ENCODE measurements around the gene ITGA8.
"Not testable (repeated sequence)": the region's sequence is repeated elsewhere in the genome, so short reads cannot be mapped to it uniquely, and the experiment has no call there.

ITGA8 gene

DNA sequence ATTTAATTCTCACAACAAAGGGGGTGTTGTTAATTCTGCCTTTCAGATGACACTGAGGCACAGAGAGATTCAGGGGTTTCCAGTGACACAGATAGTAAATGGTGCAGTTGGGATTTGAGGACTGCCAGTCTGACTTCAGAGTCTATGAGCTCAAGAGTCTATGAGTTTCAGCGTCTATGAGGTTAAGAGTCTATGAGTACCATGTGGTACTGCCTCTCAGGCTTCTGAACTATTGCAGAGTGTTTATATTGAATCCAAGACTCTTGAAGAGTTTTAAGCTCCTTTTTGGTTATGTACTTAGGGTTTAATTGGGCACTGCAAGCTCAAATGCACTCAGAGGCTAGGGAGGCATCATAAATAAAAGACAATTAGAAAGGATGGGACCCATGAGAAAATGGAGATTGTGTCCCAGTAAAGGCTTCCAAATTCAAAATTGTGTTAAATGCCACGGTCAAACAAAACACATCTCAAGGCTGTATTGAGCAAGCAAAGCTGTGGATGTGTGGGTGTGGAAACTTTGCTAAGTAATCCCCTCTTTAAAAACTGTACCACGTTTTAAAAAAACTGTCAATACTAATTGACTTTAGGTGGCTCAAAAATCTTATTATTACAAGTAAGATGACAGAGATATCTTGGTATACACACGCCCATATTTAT, 224.7 kb downstream of the ITGA8 start:
- no peak for DNase-seq (ENCODE audit: low spot score)

DNA sequence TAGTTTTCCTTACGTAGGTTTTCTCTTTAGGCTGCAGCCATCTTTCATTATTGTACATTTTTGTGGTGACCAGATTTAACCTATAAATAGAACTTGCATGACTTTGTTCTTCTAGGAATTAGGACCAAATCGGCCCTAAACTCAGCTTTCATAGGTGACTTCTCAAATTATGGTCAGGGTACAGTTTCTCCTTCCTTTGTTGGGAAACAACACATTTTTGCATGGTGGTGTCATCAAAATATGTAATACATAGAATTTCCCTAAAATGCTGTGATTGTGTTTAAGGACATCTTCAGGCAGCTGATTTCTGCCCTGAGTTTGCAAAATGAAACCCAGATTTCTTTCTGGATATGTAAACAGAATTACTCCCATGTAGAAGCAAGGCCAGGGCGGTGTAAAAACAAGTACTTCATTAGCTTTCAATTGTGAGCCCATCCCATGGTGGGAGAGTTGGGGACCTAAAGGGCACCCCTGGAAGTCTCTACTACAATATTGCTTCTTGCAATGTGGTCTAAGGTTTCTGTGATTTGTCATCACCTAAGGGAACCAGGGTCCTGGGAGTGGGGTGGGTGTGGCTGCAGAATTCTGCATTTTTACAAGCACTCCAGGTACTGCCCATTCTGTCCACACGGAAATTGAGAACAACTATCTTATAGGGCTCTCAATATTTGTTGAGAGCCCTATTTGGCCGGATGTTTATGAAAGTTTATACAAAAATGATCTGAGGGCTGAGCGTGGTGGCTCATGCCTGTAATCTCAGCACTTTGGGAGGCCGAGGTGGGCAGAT, 227.7 kb downstream of the ITGA8 start:
- no peak for DNase-seq (ENCODE audit: low spot score)

DNA sequence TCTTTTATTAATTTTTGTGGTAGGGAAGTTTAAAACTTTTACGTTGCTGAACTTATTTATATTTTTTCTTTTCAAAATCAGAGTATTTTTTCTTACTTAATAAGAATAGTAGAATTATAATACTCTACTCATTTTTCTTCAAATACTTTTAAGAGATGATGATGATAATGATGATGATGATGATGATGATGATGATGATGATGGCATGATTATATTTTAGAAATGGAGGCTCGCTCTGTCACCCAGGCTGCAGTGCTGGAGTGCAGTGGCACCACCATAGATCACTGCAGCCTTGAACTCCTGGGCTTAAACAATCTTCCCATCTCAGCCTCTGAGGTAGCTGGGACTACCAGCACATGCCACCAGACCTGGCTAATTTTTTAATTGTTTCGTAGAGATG, 230.3 kb downstream of the ITGA8 start:
- DNase-seq (ENCODE audit: low spot score) = no peak

DNA sequence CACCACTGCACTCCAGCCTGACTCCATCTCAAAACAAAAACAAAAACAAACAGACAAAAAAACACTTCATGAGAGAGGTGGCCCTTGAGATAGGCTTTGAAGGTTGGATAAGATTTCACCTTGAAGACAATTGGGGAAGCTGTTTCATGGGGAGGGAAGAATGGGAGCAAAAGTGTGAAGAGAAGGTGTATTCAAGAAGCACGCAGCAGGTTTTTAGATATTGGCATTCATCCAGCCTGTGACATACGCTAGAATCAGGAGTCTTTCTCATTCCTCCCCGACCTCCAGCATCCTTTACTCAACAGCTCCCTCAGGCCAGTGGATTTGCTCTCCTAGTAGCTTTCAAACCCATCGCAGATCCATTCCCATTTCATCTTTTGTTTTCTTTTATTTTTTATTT, 232.3 kb downstream of the ITGA8 start:
- no peak for DNase-seq (ENCODE audit: low spot score)

DNA sequence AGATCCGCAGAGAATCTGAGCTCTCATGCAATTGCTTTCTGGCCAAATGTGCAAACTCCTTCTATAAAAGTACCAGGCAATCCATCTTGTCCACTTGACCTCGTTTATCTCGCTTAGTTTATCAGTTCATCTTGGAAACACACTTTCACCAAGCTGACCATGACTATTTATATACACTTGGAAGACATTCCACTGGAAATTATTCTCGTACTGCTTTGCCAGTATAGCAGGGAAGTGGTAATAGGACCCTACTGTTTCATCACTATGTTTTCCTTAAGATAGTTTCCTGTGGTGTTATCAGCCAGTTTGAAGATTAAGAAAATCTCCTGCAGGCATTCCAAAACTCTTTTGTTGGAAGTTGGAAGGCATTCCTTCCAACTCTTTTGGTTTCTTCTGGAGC, 233.3 kb downstream of the ITGA8 start:
- no peak for DNase-seq (ENCODE audit: low spot score)

DNA sequence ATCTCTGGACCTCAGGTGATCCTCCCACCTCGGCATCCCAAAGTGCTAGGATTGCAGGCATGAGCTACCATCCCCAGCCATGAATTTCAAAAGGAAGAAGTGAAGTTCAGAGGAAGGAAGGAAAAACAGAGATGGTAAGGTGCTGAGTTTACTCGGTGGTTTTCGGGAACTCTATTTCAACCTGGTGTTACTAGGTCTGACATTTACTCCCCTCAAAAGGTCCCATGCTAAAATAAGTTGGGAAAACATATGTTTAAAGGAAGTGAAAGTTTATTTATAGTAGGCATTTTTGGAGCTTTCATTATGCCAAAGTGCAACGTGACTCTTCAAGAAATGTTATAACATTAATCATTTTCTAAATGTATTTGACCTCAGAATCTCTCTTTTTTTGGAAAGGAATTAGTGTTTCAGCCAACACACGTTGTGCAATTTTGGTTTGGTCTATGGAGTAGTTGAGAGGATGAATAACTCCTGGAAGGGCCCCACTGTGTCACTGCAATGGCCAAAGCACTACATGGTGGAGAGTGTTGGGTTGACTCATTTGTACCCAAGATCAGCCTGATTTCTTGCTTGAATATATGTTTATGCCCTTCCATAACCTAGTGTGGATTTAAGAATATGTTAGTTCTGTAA, 233.9 kb downstream of the ITGA8 start:
- no peak for DNase-seq (ENCODE audit: low spot score)

DNA sequence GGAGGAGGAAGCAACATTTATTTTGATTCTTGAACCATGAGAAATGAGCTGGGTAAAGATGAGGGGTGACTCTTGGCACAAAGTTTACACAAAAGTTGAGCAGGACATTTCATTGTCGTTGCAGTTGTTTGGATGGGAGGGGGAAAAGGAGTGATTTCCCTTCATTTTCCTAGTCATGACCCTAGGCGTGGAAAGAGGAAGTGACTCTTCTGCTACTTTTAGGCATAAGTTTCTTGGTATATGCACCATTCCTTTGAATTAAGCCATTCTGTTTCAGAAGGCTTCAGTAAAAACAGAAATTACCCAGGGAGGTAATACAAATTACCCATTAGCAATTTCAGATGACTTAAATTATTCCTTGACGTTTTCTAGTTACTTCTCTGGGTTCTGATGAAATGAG, 234.7 kb downstream of the ITGA8 start:
- DNase-seq (ENCODE audit: low spot score) = no peak

DNA sequence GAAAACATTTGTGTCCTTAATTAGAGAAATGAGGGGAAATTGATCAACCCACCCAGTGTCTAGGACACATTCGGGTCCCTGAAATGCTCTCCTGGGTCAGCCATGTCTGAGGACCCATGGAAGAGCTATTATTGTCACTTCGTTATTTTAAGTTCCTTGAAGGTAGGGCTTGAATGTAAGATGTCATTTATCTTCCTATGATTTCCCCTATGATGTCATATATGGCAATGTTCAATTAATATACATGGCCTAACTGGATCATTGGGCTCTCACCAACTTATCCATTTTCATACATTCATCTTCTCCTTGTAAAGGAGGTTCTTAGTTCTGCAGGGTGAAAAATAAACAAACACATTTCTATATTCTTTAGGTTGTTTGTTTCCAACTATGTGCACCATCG, 235.6 kb downstream of the ITGA8 start:
- DNase-seq (ENCODE audit: low spot score) = no peak

DNA sequence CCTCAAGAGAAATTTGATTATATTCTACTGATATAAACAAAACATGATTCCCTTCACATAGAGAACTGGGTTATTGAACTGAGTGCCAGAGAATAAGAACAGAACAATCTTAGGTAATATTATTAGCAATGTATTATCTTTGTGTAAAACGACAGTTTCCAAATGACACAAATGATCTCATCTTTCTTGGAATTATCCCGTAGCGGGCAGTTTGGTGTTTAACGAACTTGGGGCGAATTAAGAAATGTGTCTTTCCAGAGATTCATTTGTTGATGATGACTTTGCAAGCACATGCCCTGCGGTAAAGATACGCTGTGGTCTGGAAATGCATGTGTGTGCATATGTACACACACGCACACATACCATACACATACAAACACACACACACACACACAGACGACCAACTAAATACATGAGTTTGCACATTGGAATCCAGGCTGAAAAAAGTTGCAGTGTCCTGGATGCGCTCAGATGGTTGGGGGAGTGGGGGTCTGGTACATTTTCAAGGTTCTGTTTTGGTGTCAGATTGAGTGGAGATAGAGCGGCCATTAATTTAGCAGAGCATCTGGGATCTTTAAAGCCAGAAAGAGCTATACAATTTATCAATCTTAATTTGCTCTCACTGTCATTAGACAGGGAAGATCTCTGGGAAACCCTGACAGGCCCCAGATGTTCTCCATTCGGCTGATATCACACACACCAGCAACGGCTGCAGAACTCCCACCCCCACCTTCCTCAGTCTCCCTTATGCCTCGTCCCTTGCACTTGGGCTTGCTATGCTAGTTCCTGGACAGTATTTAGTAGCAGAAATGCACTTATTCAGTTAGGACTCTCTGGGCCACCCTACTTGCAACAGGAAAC, 236.3 kb downstream of the ITGA8 start:
- DNase-seq (ENCODE audit: low spot score) = no peak

DNA sequence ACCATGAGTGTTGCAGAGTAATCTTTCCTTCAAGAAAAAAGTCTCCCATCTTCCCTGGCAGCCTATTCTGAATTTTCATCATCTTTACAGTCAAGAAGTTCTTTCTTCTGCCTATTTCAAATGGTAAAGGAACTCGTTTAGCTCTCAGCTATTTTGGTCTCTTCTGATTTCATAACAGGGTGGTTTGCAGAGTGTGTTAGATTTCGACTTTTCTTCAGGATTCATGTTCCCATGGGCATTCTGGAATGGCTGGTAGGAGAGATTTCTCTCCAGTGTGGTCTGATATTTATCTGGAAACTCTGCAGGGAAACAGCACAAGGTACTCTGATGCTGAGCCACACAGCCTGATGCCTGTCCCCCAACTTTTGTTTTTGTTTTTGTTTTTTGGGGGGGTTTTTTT, 237.6 kb downstream of the ITGA8 start:
- no peak for DNase-seq (ENCODE audit: low spot score)

DNA sequence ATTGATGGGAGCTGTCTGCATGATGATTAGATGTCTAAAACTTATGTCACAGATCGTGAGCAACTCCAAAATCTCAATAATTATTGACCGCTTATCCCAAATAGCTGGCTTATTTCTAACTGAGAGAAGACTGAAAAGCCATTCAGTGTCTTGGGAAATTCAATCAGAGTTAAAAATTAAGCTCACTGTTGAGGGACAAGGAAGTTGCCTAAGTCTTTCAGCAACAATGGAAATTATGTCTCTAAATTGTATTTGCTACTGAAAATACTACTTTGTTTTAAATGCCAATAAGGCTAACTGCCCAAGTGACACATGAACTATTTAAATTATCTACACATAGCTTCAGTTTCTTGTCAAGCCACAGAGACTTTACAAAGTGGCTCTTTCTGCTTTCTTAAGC, 240.8 kb downstream of the ITGA8 start:
- DNase-seq (ENCODE audit: low spot score) = no peak

DNA sequence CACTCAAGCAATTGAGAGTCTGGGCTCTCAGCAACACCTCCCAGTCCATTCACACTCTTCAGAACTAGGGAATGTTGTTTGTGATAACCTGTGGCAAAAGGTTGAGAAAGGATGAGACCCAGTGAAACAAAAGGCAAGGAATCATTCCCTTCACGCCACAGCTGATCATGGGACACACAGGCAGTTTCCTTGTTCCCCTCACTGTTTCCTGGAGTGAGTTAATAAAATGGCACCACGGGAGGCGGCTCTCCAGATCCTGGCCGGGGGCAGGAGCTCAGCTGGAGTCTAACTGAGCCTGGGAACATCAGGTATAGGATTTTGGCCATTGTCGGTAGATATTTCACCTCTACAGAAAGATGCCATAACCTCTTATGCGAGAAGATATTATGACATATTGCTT, 241.3 kb downstream of the ITGA8 start:
- no peak for DNase-seq (ENCODE audit: low spot score)

DNA sequence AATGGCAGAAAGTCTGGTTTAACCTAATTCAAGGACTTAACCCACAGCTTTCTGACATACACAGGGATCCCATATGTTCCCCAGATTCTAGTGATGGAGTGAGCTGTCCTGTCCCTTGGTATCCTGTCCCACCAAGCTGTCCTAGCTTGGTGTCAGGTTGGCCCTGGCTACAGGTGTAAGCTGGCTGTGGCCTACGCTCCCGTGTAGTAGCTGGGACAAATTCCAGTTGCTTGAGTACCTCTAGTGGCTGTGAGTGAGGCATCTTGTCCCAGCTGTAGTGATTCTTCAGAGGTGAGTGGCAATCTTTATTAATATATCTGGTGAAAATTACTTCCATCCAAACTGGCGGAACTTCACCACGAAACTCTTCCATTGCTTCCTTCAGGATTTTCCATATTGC, 243.4 kb downstream of the ITGA8 start:
- DNase-seq (ENCODE audit: low spot score) = no peak

DNA sequence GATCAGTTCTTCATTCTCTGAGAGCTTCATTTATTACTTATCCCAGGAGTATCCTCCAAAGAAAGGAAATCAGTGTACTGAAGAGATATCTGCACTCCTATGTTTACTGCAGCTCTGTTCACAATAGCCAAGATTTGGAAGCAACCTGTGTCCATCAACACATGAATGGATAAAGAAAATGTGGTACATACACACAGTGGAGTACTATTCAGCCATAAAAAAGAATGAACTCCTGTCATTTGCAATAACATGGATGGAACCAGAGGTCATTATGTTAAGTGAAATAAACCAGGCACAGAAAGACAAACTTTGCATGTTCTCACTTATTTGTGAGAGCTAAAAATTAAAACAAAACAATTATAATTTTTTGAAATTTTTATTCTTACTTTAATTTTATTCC, 244.3 kb downstream of the ITGA8 start:
- DNase-seq (ENCODE audit: low spot score) = not testable (repeated sequence)

DNA sequence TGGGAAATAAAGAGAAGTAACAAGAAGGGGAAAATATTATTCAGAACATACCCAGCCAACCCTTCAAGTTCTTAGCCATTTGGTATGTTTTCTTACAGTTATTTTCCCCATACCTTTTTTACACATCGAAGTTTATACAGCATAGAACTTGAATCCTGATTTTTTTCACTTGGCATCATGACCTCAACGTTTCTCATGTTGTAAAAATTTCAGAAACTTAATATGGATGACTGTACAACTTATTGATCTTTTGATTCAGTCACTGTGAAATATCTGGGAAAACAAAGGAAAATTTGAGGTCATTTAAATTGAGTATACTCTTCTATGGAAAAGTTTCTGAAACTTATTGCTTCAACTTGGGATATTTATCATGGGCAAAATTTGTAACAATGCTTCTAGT, 245.1 kb downstream of the ITGA8 start:
- DNase-seq (ENCODE audit: low spot score) = no peak

DNA sequence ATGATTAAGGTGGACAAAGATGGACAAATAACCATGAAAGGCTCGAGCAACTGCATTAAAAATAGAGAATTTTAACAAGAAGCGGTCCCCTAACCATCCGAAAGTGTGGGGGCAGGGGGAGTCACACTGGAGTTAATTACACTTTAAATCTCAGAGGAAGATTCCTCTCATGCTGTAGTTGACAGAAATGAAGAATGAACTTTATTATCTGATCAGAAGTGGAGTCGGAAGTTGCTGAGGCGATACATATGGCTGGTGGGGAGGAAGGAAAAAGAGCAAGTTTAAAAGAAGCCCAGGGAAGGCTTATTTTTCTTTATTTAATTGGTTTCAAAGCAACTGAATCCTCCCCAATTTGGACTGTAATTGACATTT, 246.3 kb downstream of the ITGA8 start:
- DNase-seq (ENCODE audit: low spot score) = no peak

DNA sequence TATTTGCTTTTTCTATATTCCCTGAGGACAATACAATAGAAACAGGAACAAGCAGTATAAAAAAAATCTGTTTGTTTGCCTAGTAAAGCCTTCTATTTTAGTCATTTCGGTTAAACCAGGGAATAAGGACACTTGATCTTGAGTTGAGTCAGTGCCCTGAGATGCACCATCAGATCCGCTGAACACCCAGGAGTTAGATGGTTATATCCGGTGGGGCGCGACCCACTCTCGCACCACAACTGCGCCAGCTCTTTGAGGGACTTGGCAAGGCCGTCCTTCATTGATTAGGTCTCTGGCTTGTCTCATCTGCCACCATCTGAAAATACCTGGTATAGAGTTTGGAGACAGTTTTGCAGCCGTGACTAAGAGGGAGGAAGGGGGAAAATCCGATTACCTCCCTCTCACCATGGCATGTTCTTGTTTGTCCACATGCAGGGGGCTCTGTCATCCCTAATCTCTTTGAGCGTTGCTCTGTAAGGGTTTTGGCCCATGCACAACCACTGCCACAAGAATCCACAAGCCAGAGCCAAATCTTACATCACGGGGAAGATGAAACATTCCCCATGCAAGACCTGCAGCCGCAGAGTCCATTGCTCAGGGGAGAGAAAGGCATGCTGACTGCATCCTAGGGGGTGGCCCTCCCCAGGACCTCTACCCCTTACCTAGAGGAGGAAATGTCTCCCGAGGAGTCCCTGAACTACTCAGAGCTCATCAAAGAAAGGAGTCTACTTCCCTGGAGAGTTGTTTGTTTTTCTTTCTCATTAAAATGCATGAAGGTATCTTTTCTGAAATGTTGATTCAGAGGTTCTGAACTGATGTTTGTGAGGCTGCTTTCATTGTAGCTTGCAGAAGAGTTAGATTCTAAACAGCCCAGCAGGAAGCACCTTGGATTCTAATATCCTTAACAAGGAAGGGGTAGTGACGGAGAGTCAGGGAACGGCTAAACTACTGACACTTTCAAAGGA, 247.0 kb downstream of the ITGA8 start:
- peak; percentile 54 for DNase-seq (ENCODE audit: low spot score)

DNA sequence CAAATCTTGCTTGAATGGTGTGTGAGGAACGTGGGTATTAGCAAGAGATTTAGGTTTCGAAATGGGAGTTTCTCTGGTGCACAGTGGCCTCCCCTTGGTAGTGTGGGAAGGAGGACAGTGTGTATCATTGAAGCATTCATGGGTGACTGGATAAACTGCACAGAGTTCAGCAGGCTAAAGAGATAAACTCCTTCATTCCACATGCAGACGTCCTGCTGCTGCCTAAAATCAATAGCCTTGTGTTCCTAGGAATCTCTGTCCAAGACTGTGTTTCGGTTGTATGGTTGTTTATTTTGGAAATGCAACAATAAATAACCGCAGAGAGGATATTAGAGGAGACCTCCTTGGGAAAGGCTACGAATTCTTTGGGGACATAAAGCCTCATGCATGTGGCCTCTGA, 247.7 kb downstream of the ITGA8 start:
- no peak for DNase-seq (ENCODE audit: low spot score)

DNA sequence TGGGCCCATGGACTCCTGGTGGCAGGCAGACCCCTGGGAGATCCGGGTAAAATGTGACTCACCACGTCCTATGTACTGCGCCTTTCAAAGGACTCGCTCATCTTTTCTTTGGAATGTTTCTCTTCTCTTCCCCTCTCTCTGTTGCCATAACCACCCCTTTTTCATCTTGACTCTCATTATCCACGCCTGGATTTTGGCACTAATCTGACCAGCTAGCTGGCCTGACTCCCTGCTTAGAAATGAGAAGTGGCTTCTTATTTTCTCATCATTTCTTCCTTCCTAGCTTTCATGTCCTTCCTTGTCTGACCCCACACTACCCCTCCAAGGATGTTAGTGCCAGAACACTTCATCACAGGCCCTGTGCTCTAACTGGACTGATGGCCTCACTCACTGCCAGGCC, 250.6 kb downstream of the ITGA8 start:
- no peak for DNase-seq (ENCODE audit: low spot score)

DNA sequence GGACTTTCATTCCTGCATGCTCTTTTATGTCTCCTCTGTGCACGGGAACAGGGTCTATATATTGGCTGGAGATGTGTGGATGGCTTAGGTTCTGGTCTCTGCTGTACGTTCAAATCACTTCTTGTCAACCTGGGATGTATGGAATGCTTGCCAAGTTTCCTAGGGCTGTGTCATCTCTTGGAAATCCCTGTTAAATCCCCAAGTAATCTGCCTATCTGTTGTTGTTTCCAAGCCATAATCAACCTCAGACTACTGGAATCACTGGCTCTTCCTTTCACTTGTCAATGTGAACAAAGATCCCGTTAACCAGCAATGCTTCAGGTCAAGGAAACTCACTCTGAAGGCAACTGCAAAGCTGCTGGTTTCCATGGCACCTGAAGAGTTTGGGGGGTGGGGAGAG, 255.3 kb downstream of the ITGA8 start:
- DNase-seq (ENCODE audit: low spot score) = no peak

Measured in iPS-NIHi11 (cell line).